ENCODE data around the gene DTX1.

DNA sequence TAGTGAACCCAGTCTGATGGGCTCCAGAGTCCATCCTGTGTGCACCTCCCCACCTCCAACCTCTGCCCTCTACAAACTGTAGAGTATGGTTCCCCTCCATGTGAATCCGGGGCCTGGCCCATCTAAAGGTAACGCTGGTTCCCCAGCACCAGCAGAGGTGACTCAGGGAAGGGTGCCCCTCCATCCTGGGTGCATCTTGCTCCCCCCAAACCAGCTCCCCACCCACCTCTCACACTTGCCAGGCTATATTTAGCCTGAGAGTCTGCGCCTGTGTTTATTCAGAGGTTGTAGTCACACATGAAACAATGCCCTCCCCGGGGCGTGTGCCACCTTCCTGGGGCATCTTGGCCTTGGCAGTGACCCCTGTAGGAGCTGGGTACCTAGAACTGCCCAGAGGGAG lies 52.8 kb downstream of the DTX1 start:
- TF ChIP-seq CTCF (IDR thresholded peaks at IDR 0.05 in 4 of 5, conservative IDR thresholded peaks at IDR 0.05 in 1 of 5): no peak
- TF ChIP-seq POLR2A (IDR thresholded peaks at IDR 0.05): no peak
